Right atrium auricular region (tissue), 2 donors: ENCODE data around the gene NDC80. TPM values are rescaled to one million over a fixed set of nuclear protein-coding genes. Genes with fewer than 3 reads are reported as not detected.

Experiments used
- DNase-seq: peaks from one replicate; pipeline ENCODE4 v3.0.0-alpha.2; 2019; ENCODE audit warnings: low spot score
- H3K27ac ChIP-seq, 2 donors: fragments of 200-600 bp; sonication (generic); 1 replicate in 1 of 2; 2 replicates in 1 of 2; pipeline ENCODE4 v1.5.1; 2016 to 2019
- H3K27me3 ChIP-seq, 2 donors: fragments of 200-600 bp; sonication (generic); one replicate each; pipeline versions ENCODE4 v1.5.1 to v1.6.0; 2017 to 2019
- H3K36me3 ChIP-seq: fragments of 200-600 bp; sonication (generic); one replicate; pipeline ENCODE4 v1.5.1; 2016
- H3K4me1 ChIP-seq, 2 donors: fragments of 200-600 bp; sonication (generic); one replicate each; pipeline versions ENCODE4 v1.5.1 to v1.6.0; 2017 to 2019
- H3K4me3 ChIP-seq, 2 donors: fragments of 200-600 bp; sonication (generic); 1 replicate in 1 of 2; 2 replicates in 1 of 2; pipeline ENCODE4 v1.5.1; 2017 to 2019; ENCODE audit warnings: mild to moderate bottlenecking in 1 of 2, moderate library complexity in 1 of 2
- H3K9me3 ChIP-seq, 2 donors: fragments of 200-600 bp; sonication (generic); one replicate each; pipeline ENCODE4 v1.5.1; 2019
- total RNA-seq, 2 donors: library from RNA; depleted of rRNA; stranded (reverse); fragments of >200 nt; gene quantifications; one replicate each; pipeline ENCODE4 v1.1.0, GENCODE V29; 2016
- TF ChIP-seq, protein P1 (sequence below), 2 donors: fragments of 200-600 bp; sonication (generic); IDR thresholded peaks; one replicate each; pipeline ENCODE4 v1.5.1; 2019; ENCODE audit warnings: antibody characterized with exemption in 2 of 2

The NDC80 gene
- total RNA-seq, 2 donors from 2014 or later: 0.74 TPM; not detected in 1

GRCh38 chr18:2662990-2663389 is 91.6 kb downstream of the NDC80 start:
- H3K4me3 ChIP-seq: no peak overlapping the region
- H3K36me3 ChIP-seq: peaks cover 3% of the 10 kb centered on the region
- H3K27ac ChIP-seq: no peak overlapping the region
- H3K4me1 ChIP-seq: peaks cover 0 to 12% of the 10 kb centered on the region in 2 donors
- TF ChIP-seq, protein P1, sequence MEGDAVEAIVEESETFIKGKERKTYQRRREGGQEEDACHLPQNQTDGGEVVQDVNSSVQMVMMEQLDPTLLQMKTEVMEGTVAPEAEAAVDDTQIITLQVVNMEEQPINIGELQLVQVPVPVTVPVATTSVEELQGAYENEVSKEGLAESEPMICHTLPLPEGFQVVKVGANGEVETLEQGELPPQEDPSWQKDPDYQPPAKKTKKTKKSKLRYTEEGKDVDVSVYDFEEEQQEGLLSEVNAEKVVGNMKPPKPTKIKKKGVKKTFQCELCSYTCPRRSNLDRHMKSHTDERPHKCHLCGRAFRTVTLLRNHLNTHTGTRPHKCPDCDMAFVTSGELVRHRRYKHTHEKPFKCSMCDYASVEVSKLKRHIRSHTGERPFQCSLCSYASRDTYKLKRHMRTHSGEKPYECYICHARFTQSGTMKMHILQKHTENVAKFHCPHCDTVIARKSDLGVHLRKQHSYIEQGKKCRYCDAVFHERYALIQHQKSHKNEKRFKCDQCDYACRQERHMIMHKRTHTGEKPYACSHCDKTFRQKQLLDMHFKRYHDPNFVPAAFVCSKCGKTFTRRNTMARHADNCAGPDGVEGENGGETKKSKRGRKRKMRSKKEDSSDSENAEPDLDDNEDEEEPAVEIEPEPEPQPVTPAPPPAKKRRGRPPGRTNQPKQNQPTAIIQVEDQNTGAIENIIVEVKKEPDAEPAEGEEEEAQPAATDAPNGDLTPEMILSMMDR (IDR thresholded peaks at IDR 0.05): no peak
- H3K27me3 ChIP-seq: no peaks in the 10 kb centered on the region
- DNase-seq: no peak
- no peaks in the 10 kb centered on the region for H3K9me3 ChIP-seq

Other genes starting within 250 kb of the NDC80 start
- 1 to 10 TPM; 4.2 to 6.1 TPM for gene METTL4, start 52 bp upstream of the NDC80 start, total RNA-seq
- 10 to 100 TPM; 27.8 to 34.0 TPM for gene SMCHD1, start 84.2 kb downstream of the NDC80 start, total RNA-seq